GM12878 (cell line): ENCODE data around the gene NMT1. TPM values are rescaled to one million over a fixed set of nuclear protein-coding genes. Genes with fewer than 3 reads are reported as not detected.
A peak's percentile ranks its signal among the peaks of the same experiment; 100 is the strongest.

Experiments
- ATAC-seq: fragments of 200-7000 bp; cut with Tn5 transposase; 3 replicates; pipeline ENCODE4 v1.9.1; 2020; ENCODE audit warnings: mild to moderate bottlenecking, moderate library complexity
- BruUV-seq: library from RNA; stranded (reverse); fragments of 400-500 nt; replicated peaks from 2 replicates; lab custom pipeline; 2021; lab: Mats Ljungman, UMichigan
- CTCF ChIA-PET: fragments of 300-600 bp; sonication (Branson Sonifier 250); formaldehyde crosslinking; extraction: SDS; loops from one replicate; lab custom pipeline; 2021; ENCODE audit warnings: inconsistent platforms; lab: Yijun Ruan, JAX
- POLR2A ChIA-PET: fragments of 350-600 bp; formaldehyde crosslinking; extraction: SDS; loops from one replicate; lab custom pipeline; 2021; ENCODE audit warnings: inconsistent platforms; lab: Charles Lee
- RAD21 ChIA-PET: fragments of 300-600 bp; sonication (Branson Sonifier 250); formaldehyde crosslinking; loops from one replicate; lab custom pipeline; 2023; ENCODE audit warnings: antibody characterized with exemption; ENCODE audit not compliant: unreplicated experiment; lab: Charles Lee
- SMC1A ChIA-PET: fragments of 300-600 bp; sonication (Branson Sonifier 250); formaldehyde crosslinking; loops from one replicate; lab custom pipeline; 2023; ENCODE audit not compliant: unreplicated experiment, uncharacterized antibody; lab: Charles Lee
- DNase-seq: peaks from one replicate; pipeline ENCODE4 v3.0.0-alpha.2; 2011; ENCODE audit warnings: low read depth, low spot score
- FAIRE-seq: peaks from 3 replicates; lab custom pipeline; 2011; peaks lifted over from hg19 to GRCh38; lab: Jason Lieb, UNC
- H2AFZ ChIP-seq: 2 replicates; pipeline ENCODE4 v1.6.0; 2011; ENCODE audit warnings: low read depth, low read length, control low read depth; ENCODE audit not compliant: control insufficient read depth
- H3K27ac ChIP-seq: 2 replicates; pipeline ENCODE4 v1.5.1; 2011; ENCODE audit warnings: control low read depth; ENCODE audit not compliant: control insufficient read depth, insufficient read depth
- H3K27me3 ChIP-seq, 2 experiments: replicated peaks in 1 of 2; 2 replicates each; pipeline versions ENCODE4 v1.6.0 to v1.6.1; 2011; ENCODE audit warnings: low read length in 1 of 2; ENCODE audit not compliant: control insufficient read depth in 2 of 2, insufficient read depth in 2 of 2
- H3K36me3 ChIP-seq, 2 experiments: 2 replicates each; pipeline ENCODE4 v1.5.1; 2011; ENCODE audit warnings: low read length in 1 of 2; ENCODE audit not compliant: control insufficient read depth in 2 of 2, insufficient read depth in 2 of 2
- H3K4me1 ChIP-seq: 2 replicates; pipeline ENCODE4 v1.6.1; 2011; ENCODE audit warnings: mild to moderate bottlenecking, low read length, moderate library complexity, mixed read lengths; ENCODE audit not compliant: control insufficient read depth, insufficient read depth
- H3K4me2 ChIP-seq: 2 replicates; pipeline ENCODE4 v1.6.0; 2011; ENCODE audit warnings: control low read depth; ENCODE audit not compliant: control insufficient read depth, insufficient read depth
- H3K4me3 ChIP-seq: fragments of 200-600 bp; sonication (generic); 2 replicates; pipeline ENCODE4 v1.5.1; 2016
- H3K79me2 ChIP-seq: 2 replicates; pipeline ENCODE4 v1.6.0; 2011; ENCODE audit warnings: low read length; ENCODE audit not compliant: control insufficient read depth, insufficient read depth
- H3K9ac ChIP-seq: 2 replicates; pipeline ENCODE4 v1.8.0; 2011; ENCODE audit warnings: low read length, control low read depth, mixed read lengths; ENCODE audit not compliant: control insufficient read depth, insufficient read depth
- H3K9me3 ChIP-seq: replicated peaks from 3 replicates; pipeline ENCODE4 v1.5.1; 2011; ENCODE audit warnings: mild to moderate bottlenecking, low read length; ENCODE audit not compliant: control insufficient read depth, insufficient read depth
- H4K20me1 ChIP-seq: 2 replicates; pipeline ENCODE4 v1.6.0; 2011; ENCODE audit not compliant: control insufficient read depth, insufficient read depth
- CBX5 ChIP-seq: sonication (generic); IDR thresholded peaks from 2 replicates; pipeline ENCODE4 v1.6.1; 2016; ENCODE audit warnings: low read depth, moderate library complexity, mild to moderate bottlenecking, inconsistent platforms
- CEBPZ ChIP-seq: fragments of 150-350 bp; IDR thresholded peaks from 2 replicates; pipeline ENCODE4 v1.6.1; 2016; ENCODE audit warnings: low read depth, low read length
- CHD2 ChIP-seq: IDR thresholded peaks from 2 replicates; pipeline ENCODE4 v1.6.1; 2011; ENCODE audit warnings: low read depth, low read length, improper control_type of control experiment, borderline replicate concordance
- CHD4 ChIP-seq: fragments of 200-600 bp; sonication (generic); IDR thresholded peaks from 2 replicates; pipeline ENCODE4 v1.6.1; 2016; ENCODE audit warnings: mild to moderate bottlenecking
- FOS ChIP-seq: IDR thresholded peaks from 3 replicates; pipeline ENCODE4 v1.6.1; 2011; ENCODE audit warnings: borderline replicate concordance; ENCODE audit not compliant: insufficient read length; ENCODE audit errors: extremely low read depth
- GABPA ChIP-seq: IDR thresholded peaks from 2 replicates; pipeline ENCODE4 v1.6.1; 2014; ENCODE audit warnings: antibody characterized with exemption, low read depth, mild to moderate bottlenecking, inconsistent platforms
- HDAC6 ChIP-seq: fragments of 200-600 bp; sonication (generic); IDR thresholded peaks from one replicate; pipeline ENCODE4 v1.8.0; 2017; ENCODE audit warnings: antibody characterized with exemption; ENCODE audit not compliant: unreplicated experiment
- MLLT1 ChIP-seq: fragments of 450-650 bp; IDR thresholded peaks from 2 replicates; pipeline ENCODE4 v1.6.1; 2016; ENCODE audit warnings: mild to moderate bottlenecking
- POLR2A ChIP-seq: IDR thresholded peaks from 2 replicates; pipeline ENCODE4 v1.6.1; 2011; ENCODE audit warnings: low read depth, mild to moderate bottlenecking, low read length
- RUNX3 ChIP-seq: IDR thresholded peaks from 2 replicates; pipeline ENCODE4 v1.6.1; 2012; ENCODE audit warnings: low read length, inconsistent platforms
- TAF1 ChIP-seq: IDR thresholded peaks from 2 replicates; pipeline ENCODE4 v1.6.1; 2011; ENCODE audit warnings: mild to moderate bottlenecking, low read depth, low read length, borderline replicate concordance
- USF2 ChIP-seq: IDR thresholded peaks from 2 replicates; pipeline ENCODE4 v1.6.1; 2011; ENCODE audit warnings: low read depth, low read length, improper control_type of control experiment, borderline replicate concordance
- ZBED1 ChIP-seq: IDR thresholded peaks from 2 replicates; pipeline ENCODE4 v1.6.1; 2016; ENCODE audit warnings: borderline replicate concordance
- WGBS: methylation state at CpG from one replicate; pipeline ENCODE4 v1.1.6; 2016; ENCODE audit warnings: low lambda C conversion rate; ENCODE audit not compliant: insufficient replicate concordance, insufficient coverage; ENCODE audit errors: missing lambda C conversion rate; 5-methylcytosine and 5-hydroxymethylcytosine counted together
- in situ Hi-C: fragments of 300-500 bp; cut with MboI; formaldehyde crosslinking; loops from 9 replicates; pipeline ENCODE4 v1.14.3; 2018; ENCODE audit warnings: mixed read lengths
- intact Hi-C: fragments of 100-400 bp; cut with micrococcal nuclease; formaldehyde crosslinking; loops from one replicate; pipeline ENCODE4 v1.14.2; 2022; ENCODE audit not compliant: unreplicated experiment
- polyA plus RNA-seq, 11 experiments: library from polyadenylated mRNA; depleted of rRNA in 4 of 11; unstranded in 6 of 11; stranded (reverse) in 5 of 11; fragments of >200 nt; fragmentation: Nextera tagmentation in 4 of 11; fragmentation: Illumina TruSeq in 1 of 11; extraction: Ambion mirVana in 4 of 11; extraction: Trizol in 1 of 11; gene quantifications; 1 replicate in 1 of 11; 2 replicates in 10 of 11; pipeline versions ENCODE4 v1.2.1 to v1.2.3, GENCODE V29; 2011 to 2016; ENCODE audit warnings: inconsistent platforms in 2 of 11, missing spikeins in 2 of 11, low read depth in 1 of 11
- total RNA-seq, 4 experiments: library from RNA; depleted of rRNA in 3 of 4; stranded (reverse); fragments of >200 nt in 3 of 4; fragmentation: Illumina TruSeq in 1 of 4; extraction: Trizol in 1 of 4; gene quantifications; 2 replicates each; pipeline versions ENCODE4 v1.2.1 to v1.2.3, GENCODE V29; 2013 to 2021
- TF ChIP-seq, protein P1 (sequence below): IDR thresholded peaks from 2 replicates; pipeline ENCODE4 v1.6.1; 2011; ENCODE audit warnings: low read depth, mild to moderate bottlenecking, low read length, moderate library complexity, borderline replicate concordance; ENCODE audit errors: extremely low read depth
- TF ChIP-seq, protein P2 (sequence below): fragments of 450-650 bp; IDR thresholded peaks from 2 replicates; pipeline ENCODE4 v1.6.1; 2017; ENCODE audit warnings: low read depth, mild to moderate bottlenecking, moderate library complexity

Gene NMT1
- total and polyA plus RNA-seq, 10 of the 15 experiments (the other 5 are each of a cell fraction or from before 2014, with no cell fraction given): 96.7 to 395 (median 222) TPM

DNA sequence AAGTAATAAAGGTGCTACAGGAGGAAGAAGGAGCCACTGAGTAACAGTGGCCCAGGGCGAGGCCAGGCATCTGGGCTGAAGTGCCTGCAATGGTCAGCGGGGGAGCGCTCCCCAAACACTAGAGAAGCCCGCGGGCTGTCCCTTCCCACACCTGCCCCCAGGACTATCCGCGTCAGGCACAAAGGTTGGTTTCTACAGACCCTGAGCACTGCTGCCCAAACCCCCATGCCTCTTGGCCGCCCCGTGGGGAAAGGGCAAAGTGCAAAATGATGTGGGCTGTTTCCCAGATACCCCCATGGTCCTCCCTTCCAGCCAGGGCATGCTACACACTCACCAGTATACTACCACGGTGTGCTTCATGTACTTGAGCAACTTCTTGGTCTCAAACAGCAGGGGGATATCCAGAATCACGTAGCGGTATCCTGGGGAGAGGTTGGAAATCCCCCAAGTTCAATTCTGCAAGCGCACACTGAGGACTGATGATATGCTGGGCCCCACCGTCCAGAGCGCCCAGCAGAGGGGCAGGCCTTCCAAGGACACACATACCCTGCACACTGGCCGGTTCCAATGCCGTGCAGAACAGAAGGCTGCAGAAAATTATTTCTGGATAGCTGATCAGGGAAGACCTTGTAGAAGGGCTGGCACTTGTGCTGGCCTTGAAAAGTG is 31.2 kb upstream of the NMT1 start:
- POLR2A ChIA-PET: interaction anchor here (0.6 to 4.0 kb wide), 4 partner anchors 9 to 204 kb away, joined by 3 to 29 read pairs (median 4); partner anchors contain the start of gene DCAKD
- peak; percentile 54; the same call in 1 of the 2 replicates for TF ChIP-seq MLLT1
- no peak for TF ChIP-seq CEBPZ
- no peak for TF ChIP-seq CBX5
- TF ChIP-seq RUNX3: no peak
- TF ChIP-seq USF2: no peak
- TF ChIP-seq, protein P1, sequence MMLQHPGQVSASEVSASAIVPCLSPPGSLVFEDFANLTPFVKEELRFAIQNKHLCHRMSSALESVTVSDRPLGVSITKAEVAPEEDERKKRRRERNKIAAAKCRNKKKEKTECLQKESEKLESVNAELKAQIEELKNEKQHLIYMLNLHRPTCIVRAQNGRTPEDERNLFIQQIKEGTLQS: no peak
- TF ChIP-seq ZBED1: no peak
- no peak for TF ChIP-seq CHD4
- no peak for TF ChIP-seq FOS
- no peak for TF ChIP-seq CHD2
- TF ChIP-seq TAF1: no peak
- TF ChIP-seq GABPA: no peak
- TF ChIP-seq, protein P2, sequence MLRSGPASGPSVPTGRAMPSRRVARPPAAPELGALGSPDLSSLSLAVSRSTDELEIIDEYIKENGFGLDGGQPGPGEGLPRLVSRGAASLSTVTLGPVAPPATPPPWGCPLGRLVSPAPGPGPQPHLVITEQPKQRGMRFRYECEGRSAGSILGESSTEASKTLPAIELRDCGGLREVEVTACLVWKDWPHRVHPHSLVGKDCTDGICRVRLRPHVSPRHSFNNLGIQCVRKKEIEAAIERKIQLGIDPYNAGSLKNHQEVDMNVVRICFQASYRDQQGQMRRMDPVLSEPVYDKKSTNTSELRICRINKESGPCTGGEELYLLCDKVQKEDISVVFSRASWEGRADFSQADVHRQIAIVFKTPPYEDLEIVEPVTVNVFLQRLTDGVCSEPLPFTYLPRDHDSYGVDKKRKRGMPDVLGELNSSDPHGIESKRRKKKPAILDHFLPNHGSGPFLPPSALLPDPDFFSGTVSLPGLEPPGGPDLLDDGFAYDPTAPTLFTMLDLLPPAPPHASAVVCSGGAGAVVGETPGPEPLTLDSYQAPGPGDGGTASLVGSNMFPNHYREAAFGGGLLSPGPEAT: peak; percentile 77; the same call in 1 of the 2 replicates
- no peak for TF ChIP-seq HDAC6
- TF ChIP-seq POLR2A: no peak

More for the DNA sequence above, 31.2 kb upstream of the NMT1 start:
- ATAC-seq (peak; percentile 92), DNase-seq (peak; percentile 46), FAIRE-seq (peak; percentile 38)
- no TSS peak for BruUV-seq
- ChIA-PET CTCF (interaction anchor here (0.6 to 2.5 kb wide), 7 partner anchors 8 to 110 kb away, joined by 3 to 21 read pairs (median 7); no protein-coding TSS in a partner anchor), SMC1A (interaction anchor here (1.3 to 3.8 kb wide), 3 partner anchors 9 to 20 kb away, joined by 7 to 20 read pairs (median 8); partner anchors contain the start of gene DCAKD), RAD21 (interaction anchor here (0.6 to 1.6 kb wide), 3 partner anchors 13 to 20 kb away, joined by 3 to 6 read pairs (median 5); no protein-coding TSS in a partner anchor)
- Histone ChIP-seq H3K4me3 (no peak overlapping the region), H3K79me2 (no peaks in the 10 kb centered on the region), H3K9ac (no peak overlapping the region), H3K9me3 (no peaks in the 10 kb centered on the region), H3K36me3 (peaks cover 7% of the 10 kb centered on the region in 2 experiments), H3K4me1 (peaks cover 23% of the 10 kb centered on the region), H2AFZ (no peak overlapping the region), H4K20me1 (no peaks in the 10 kb centered on the region), H3K27ac (peak overlapping the region; percentile 63), H3K27me3 (no peaks in the 10 kb centered on the region), H3K4me2 (no peak overlapping the region)
- 41% methylated on average over 17 of the region's 17 CpGs for WGBS
- in situ Hi-C loops (loop anchor here (10.0 kb wide), 1 partner anchor 105 kb away; no protein-coding TSS in a partner anchor), intact Hi-C loops (no loop called here)
